ENCODE data around the gene ANKFN1. TPM values are rescaled to one million over a fixed set of nuclear protein-coding genes. Genes with fewer than 3 reads are reported as not detected.

Gene ANKFN1
- total RNA-seq, 1 experiment from 2014 or later = 0.49 TPM

DNA sequence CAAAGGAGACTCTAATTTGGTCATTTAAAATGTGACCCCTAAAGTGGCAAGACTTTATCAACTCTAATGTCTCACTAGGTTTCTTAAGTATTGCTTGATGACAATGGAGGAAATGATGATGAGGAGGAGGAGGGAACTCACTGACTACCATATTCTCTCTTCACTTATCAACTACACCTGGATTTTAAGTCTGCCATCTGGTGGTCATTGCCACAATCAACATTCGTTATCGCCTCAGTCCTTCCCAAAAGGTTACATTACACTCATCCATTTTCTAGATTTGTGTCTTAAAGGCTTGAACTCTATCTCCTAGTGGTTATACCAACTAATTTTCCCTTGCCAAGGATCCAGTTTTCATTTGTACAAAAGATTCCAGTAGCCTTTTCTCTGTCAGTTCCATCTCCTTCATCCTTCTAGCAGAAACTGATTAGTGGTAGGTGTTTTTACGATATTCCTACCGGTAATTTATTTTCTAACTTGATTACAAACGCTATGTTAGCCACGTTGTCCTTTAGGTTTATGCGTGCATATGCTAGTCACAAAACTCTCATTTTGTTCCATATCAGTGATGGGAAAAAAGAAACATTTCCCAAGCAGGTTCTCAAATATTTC lies 325.7 kb downstream of the ANKFN1 start:
- Mint-ChIP-seq H3K27ac (ENCODE audit: low read depth, unreplicated experiment) (no peak overlapping the region), H3K4me1 (ENCODE audit: insufficient read depth, unreplicated experiment) (no peaks in the 10 kb centered on the region), H3K4me3 (ENCODE audit: unreplicated experiment) (no peak overlapping the region), H3K27me3 (ENCODE audit: insufficient read depth, unreplicated experiment) (no peaks in the 10 kb centered on the region), H3K36me3 (ENCODE audit: insufficient read depth, unreplicated experiment) (no peaks in the 10 kb centered on the region), H3K9me3 (ENCODE audit: unreplicated experiment) (no peaks in the 10 kb centered on the region)
- BruUV-seq (replicated peaks) = no TSS peak
- TF ChIP-seq, protein P1, sequence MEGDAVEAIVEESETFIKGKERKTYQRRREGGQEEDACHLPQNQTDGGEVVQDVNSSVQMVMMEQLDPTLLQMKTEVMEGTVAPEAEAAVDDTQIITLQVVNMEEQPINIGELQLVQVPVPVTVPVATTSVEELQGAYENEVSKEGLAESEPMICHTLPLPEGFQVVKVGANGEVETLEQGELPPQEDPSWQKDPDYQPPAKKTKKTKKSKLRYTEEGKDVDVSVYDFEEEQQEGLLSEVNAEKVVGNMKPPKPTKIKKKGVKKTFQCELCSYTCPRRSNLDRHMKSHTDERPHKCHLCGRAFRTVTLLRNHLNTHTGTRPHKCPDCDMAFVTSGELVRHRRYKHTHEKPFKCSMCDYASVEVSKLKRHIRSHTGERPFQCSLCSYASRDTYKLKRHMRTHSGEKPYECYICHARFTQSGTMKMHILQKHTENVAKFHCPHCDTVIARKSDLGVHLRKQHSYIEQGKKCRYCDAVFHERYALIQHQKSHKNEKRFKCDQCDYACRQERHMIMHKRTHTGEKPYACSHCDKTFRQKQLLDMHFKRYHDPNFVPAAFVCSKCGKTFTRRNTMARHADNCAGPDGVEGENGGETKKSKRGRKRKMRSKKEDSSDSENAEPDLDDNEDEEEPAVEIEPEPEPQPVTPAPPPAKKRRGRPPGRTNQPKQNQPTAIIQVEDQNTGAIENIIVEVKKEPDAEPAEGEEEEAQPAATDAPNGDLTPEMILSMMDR (IDR thresholded peaks at IDR 0.05; ENCODE audit: unreplicated experiment) = peak; percentile 43
- peak; percentile 59 for DNase-seq (ENCODE audit: unreplicated experiment)
- CTCF ChIA-PET = interaction anchor here (0.7 to 2.6 kb wide), 7 partner anchors 8 to 352 kb away, joined by 3 to 18 read pairs (median 5); no protein-coding TSS in a partner anchor
- POLR2A ChIA-PET = no interaction called here
- intact Hi-C loops (cut with micrococcal nuclease) = loop anchor here (1.0 to 2.0 kb wide), 3 partner anchors 160 to 952 kb away; no protein-coding TSS in a partner anchor

DNA sequence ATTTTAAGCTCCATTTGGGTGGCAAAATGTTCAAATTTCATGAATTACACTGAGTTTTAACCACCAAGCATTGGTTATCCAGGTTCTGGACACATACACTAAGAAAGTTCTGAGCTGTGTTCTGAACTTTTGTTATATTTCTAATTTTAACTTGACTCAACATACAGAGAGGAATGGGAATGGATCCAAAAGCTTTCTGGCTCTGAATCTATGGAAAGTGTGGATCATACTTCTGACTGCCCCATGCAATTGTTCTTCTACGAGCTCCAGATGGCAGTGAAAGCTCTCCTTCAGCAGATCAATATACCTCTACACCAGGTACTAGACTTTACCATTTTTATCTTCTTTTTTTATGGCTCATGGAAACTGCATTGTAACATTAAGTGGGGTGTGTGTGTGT lies 327.2 kb downstream of the ANKFN1 start:
- CTCF ChIA-PET = interaction anchor here (0.7 to 2.1 kb wide), 8 partner anchors 11 to 1132 kb away, joined by 3 to 7 read pairs (median 3); no protein-coding TSS in a partner anchor
- intact Hi-C loops (cut with micrococcal nuclease) = no loop called here
- BruUV-seq (replicated peaks) = no TSS peak
- Mint-ChIP-seq H3K4me1 (ENCODE audit: insufficient read depth, unreplicated experiment) (no peaks in the 10 kb centered on the region), H3K27me3 (ENCODE audit: insufficient read depth, unreplicated experiment) (no peaks in the 10 kb centered on the region), H3K27ac (ENCODE audit: low read depth, unreplicated experiment) (no peak overlapping the region), H3K4me3 (ENCODE audit: unreplicated experiment) (no peak overlapping the region), H3K9me3 (ENCODE audit: unreplicated experiment) (no peaks in the 10 kb centered on the region), H3K36me3 (ENCODE audit: insufficient read depth, unreplicated experiment) (no peaks in the 10 kb centered on the region)
- POLR2A ChIA-PET = no interaction called here
- no peak for DNase-seq (ENCODE audit: unreplicated experiment)
- TF ChIP-seq, protein P1 (IDR thresholded peaks at IDR 0.05; ENCODE audit: unreplicated experiment) = no peak

DNA sequence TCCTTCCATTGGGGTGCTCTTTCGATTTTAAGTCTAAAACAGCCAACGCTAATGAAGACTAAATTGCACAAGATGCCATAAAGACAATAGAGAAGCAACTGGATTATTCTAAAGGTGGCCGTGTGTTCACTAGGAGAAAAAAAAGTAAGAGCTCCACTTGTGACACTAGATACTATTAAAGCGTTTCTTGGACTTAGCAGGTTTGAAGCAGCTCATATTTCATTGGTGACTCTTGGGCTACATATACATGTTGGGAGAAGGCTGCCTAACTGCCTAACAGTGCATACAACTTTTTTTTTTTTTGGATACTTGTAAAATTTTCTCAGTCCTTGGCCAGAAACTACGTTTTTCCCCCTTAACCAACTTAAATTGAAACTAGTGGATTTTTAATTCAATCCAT lies 328.4 kb downstream of the ANKFN1 start:
- TF ChIP-seq, protein P1 (IDR thresholded peaks at IDR 0.05; ENCODE audit: unreplicated experiment) = no peak
- POLR2A ChIA-PET = interaction anchor here (0.6 kb wide), 1 partner anchor 8 kb away, joined by 3 read pairs; no protein-coding TSS in a partner anchor
- no peak overlapping the region for H3K4me3 Mint-ChIP-seq (ENCODE audit: unreplicated experiment)
- CTCF ChIA-PET = no interaction called here
- H3K4me1 Mint-ChIP-seq (ENCODE audit: insufficient read depth, unreplicated experiment) = no peaks in the 10 kb centered on the region
- no peak for DNase-seq (ENCODE audit: unreplicated experiment)
- H3K27me3 Mint-ChIP-seq (ENCODE audit: insufficient read depth, unreplicated experiment) = no peaks in the 10 kb centered on the region
- no TSS peak for BruUV-seq (replicated peaks)
- H3K9me3 Mint-ChIP-seq (ENCODE audit: unreplicated experiment) = no peaks in the 10 kb centered on the region
- H3K36me3 Mint-ChIP-seq (ENCODE audit: insufficient read depth, unreplicated experiment) = no peaks in the 10 kb centered on the region
- intact Hi-C loops (cut with micrococcal nuclease) = no loop called here
- no peak overlapping the region for H3K27ac Mint-ChIP-seq (ENCODE audit: low read depth, unreplicated experiment)

DNA sequence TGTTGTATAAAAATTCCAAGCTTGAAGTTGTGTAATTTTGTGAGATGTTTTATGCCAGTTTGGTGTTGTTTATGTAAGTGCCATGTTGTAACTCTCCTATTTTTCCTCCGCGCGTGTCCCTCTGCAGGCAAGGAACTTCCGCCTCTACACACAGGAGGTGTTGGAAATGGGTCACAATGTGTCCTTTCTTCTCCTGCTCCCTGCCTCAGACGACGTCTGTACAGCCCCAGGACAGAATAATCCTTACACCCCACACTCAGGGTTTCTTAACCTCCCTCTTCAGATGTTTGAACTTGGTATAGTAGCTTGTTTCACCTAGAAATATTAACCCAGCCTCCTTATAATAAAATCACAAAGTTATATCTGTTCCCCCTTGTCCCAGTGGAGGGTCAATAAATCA lies 329.0 kb downstream of the ANKFN1 start:
- no peaks in the 10 kb centered on the region for H3K4me1 Mint-ChIP-seq (ENCODE audit: insufficient read depth, unreplicated experiment)
- intact Hi-C loops (cut with micrococcal nuclease) = no loop called here
- no peaks in the 10 kb centered on the region for H3K36me3 Mint-ChIP-seq (ENCODE audit: insufficient read depth, unreplicated experiment)
- ChIA-PET POLR2A (interaction anchor here (0.6 kb wide), 1 partner anchor 9 kb away, joined by 3 read pairs; no protein-coding TSS in a partner anchor), CTCF (no interaction called here)
- BruUV-seq (replicated peaks) = no TSS peak
- no peaks in the 10 kb centered on the region for H3K9me3 Mint-ChIP-seq (ENCODE audit: unreplicated experiment)
- H3K4me3 Mint-ChIP-seq (ENCODE audit: unreplicated experiment) = no peak overlapping the region
- no peak for DNase-seq (ENCODE audit: unreplicated experiment)
- no peak overlapping the region for H3K27ac Mint-ChIP-seq (ENCODE audit: low read depth, unreplicated experiment)
- no peaks in the 10 kb centered on the region for H3K27me3 Mint-ChIP-seq (ENCODE audit: insufficient read depth, unreplicated experiment)
- TF ChIP-seq, protein P1 (IDR thresholded peaks at IDR 0.05; ENCODE audit: unreplicated experiment) = no peak

Measured in MCF 10A (cell line).